HG03103 (cell line): ENCODE data around the gene VSTM4.
A peak's percentile ranks its signal among the peaks of the same experiment; 100 is the strongest.

ENCODE experiments used
- ATAC-seq: cut with Tn5 transposase; IDR thresholded peaks from one replicate; pipeline ENCODE4 v1.9.1; 2021; ENCODE audit warnings: low read depth; ENCODE audit not compliant: unreplicated experiment

The VSTM4 gene

DNA sequence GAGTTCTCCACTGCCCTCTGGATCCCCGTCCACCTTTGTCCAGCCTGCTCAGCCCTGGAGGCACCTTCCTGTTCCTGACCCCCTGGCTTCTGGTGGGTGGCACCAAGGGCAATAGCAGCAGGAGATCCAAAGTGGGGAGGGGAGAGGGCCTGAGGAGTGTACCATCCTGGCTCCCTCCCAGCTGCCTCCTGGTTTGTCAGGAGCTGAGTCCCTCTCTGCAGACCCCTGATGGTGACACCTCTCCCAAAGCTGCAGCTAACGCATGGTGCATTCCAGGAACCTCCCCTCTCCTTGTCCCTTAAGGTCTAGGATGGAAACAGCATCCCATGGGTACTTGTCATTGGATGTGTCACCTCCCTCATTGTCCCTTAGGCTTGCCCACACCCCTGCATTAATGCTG is 39.6 kb downstream of the VSTM4 start:
- ATAC-seq: no peak

DNA sequence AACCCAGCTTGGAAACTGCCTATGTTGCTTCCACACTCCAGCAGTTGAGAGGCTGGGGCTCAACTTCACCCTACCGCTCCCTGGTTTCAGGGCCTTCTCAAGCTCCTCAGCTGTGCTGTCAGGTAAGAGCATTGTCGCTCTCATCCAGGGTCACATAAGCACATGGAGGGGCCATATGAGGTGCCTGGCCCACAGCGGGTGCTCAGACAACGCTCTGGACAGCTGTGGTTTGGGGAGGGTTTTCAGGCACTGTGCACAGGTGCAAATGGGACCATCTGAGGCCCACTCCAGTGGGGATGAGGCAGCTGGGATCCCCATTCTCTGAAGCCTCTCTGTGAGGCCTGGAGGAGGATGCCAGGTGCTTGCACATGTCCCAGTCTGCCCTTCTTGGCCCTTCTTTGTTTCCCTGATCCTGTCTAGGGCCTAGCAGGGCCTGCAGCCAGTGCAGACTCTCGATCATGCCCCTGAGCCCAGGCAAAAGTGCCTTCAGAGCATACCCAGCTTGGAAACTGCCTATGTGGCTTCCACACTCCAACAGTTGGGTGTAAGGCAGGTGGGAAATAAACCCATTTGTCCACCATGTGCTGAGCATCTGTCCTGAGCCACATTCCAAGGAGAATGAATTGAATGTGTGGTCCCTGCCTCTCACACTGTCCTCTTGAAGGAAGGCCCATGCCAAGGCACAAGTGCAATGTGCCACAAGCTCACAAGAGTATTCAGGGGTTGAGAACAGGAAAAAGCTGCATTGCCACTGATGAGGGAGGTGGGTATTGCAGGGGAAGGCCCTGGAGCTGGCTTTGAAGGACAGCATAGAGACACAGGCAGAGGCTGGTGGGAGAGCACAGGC is 40.3 kb downstream of the VSTM4 start:
- ATAC-seq: no peak

DNA sequence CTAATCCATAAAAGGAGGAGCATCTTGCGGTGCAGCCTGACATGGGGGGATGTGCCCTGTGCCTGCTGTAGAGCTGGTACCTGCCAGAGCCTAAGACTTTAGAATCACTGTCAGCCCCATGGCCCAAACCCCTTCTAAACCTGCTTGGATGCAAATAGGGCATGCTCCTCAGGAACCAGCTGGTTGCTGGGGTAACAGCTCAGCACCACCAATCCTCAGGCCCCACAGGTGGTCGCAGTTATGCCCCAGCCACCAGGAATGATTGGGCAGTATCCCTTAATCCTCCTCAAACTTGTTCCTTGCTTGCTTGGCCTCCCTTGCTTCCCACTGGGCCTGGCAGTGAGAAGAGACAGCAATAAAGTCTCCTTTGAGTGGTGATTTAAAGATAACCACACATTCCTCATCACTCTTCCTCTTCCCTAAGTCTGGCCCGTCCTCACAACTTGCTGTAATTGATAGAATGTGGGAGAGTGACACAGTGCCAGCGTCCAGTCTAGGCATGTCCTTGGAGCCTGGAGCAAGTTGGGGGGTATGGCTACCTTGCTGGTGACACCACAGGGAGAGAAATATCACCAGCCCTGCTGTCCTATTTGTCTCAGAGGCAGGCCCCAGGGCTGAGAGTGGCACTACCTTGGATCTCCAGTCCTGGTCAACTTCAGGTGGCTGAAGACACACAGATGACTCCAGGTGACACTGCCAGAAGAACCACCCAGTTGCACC is 43.0 kb downstream of the VSTM4 start:
- no peak for ATAC-seq

DNA sequence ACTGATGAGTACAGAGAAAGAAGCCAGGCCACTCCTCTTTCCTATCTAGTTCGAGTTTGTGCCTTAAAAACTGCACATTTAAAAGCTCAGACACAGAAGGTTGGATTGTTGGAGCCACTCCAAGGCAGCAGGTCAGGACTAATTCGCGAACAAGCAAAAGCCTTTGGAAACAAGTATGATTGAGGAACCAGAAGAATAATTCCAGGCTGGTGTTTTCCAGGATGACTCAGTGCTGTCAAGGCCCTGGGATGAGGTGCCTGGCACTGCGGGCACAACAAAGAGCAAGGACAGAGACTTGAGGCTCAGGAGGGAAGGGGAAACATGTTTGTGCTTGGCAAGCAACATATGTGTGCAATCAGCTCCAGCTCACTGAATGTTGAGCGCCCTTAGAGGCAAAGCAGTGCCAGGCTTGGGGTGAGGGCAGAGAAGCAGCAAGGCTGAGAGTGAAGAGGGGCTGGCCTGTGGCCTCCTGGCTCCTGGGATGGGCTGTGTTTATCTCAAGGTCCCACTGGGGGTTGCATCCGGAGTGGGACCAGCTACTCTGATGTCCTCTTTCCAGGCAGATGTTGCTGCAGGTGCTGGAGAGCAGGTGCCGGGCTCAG is 44.1 kb downstream of the VSTM4 start:
- no peak for ATAC-seq

DNA sequence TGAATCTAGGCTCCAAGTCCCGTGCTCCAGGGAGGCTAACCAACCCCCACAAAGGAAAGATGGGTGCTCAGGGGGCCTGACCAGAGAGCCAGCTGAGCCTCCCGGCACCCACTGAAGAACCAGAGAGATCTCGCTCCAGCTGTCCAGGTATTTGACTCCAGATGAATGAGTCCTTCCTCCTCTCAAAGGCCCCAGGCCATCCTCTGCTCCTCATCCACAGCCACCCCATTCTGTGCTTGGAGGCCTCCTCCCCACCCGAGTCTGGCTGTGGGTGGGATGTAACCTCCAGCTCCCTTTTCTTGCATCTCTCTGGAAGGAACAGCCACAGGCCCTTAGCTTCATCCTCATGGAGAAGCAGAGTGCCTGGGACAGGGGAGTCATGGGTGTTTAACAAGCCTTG is 44.6 kb downstream of the VSTM4 start:
- ATAC-seq: no peak

DNA sequence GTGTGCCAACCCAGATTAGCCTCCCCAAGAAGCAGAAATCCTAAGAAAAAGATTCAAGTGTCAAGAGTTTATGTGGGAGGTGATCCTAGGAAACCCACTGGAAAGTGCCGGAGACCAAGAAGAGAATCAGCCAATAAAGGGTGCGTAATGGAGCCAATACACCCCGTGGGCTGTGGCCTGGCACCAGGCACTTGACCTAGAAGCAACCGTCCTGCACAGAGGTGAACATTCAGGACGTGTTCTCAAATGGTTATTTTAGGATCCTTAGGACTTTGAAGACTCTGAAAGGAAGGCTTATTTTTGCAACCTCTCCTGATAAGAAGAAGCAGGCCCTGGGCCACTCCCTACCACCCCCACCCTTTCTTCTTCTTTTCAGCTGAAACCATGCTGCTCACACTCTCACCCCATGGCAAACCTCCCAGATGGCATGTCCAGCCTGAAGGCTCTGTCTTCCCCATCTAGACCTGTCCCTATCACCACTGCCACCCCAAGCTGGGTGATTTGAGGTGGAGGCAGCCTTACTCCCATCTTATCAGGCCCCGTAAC is 46.6 kb downstream of the VSTM4 start:
- ATAC-seq: no peak

DNA sequence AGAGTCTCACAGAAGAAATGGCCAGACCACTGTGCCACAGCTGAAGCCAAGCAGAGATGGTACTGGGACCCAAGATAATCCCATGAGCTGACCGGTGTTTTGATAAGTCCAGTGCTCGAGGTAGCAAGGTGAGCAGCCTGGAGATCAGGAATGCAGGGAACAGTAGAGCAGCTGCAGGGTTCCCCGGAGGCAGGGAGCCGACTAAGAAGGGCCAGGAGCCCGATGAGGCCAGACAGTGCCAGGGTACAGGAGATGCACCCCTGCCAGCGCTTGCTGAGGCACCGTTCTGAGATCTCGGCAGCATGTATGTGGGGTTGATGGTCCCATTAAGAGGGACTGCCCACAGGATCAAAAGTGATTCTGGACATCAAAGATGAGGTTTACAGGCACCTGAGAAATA is 47.1 kb downstream of the VSTM4 start:
- no peak for ATAC-seq

DNA sequence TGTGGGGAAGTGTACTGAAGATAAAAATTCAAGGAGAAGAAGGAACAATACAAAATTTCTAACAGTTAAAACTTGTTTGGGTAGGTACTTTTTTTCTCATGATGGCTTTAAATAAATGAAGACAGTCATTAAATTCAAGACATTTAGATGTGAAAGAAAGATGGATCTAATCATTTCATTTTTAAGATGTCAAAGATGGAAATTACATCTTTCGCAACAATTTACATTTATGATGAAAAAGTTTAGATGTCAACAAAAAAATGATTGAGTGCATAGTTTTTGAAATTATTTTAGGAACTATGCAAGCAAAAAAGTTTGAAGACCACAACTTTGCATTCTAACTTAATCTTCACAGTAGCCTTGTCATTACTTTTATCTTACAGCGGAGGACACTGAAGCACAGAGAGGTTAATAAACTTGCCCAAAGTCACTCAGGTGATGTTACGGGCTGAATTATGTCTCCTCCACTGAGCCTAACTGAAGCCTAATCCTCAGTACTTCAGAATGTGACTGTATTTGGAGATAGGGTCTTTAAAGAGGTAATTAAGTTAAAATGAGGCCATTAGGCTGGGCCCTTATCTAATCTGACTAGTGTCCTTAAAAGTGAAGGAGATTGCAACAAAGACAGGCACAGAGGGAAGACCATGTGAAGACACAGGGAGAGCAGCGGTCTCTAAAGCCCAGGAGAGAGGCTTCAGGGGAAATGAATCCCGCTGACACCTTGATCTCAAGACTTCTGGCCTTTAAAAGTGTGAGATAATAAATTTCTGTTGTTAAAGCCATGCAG is 48.2 kb downstream of the VSTM4 start:
- ATAC-seq: no peak

DNA sequence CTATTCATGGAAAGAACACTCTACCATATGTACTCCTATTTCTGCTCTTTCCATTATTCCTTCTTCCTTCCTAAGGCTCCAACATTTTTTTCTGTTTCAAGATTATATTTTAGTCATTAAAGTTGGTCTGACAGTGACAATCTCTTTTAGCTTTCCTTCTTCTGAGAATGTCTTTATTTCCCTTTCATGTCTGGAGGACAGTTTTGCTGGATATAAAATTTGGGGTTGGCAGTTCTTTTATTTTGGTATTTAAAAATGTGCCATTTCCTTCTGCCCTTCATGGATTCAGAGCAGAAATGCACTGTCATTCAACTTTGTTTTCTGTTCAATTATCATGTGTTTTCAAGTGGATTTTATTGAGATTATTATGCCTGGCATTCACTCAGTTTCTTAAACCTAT is 53.1 kb downstream of the VSTM4 start:
- no peak for ATAC-seq

DNA sequence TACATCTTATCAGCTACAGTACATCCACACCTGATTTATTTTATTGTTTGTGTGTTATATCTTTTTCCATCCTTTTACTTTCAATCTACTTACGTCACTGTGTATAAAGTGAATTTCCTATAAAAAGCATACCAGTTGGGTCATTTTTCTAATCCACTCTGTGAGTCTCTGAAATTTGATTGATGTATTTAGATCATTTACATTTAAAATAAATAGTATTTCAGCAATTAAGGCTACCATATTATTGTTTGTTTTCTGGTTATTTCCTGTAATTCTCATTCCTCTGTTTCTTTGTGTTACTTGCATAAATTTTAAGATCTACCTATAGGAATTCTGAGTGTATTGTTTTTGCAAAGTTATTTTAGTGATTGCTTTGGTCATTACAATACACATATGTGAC is 53.7 kb downstream of the VSTM4 start:
- no peak for ATAC-seq

DNA sequence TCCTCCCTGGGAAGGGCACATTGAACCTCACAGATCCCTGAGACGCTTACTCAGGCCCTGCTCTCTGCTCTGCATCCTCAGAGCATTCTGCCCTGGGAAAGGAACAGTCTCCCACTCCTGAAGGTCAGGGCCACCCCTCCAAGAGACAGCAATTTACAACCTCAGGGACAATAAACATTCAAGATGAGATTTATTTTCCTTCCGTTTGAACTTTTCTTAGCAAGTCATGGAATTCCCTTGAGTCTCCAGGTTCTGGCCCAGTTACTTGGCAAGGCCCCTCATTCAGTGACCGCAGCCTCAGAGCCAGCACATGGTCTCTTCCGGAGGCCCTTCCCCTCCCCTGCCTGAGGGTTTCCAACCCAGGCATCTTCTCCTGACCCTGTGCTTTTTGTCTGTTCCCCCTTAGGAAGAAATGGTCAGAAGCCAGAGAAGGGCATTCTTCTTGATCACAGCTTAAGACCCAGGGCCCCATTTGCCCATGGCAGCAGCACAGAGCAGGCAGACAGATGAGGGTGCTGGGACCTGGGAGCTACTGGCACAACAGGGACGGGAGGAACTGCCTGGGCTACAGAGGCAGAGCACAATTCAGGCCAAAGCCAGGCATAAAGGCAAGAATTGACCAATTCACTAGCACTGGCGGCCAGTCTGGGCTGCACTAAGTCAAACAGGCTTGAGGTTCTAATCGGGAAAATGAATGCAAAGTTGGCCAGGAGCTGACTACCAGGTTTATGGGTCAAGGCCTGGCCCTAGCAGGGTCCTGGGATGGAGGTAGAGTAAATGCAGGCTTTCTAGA is 56.7 kb downstream of the VSTM4 start:
- no peak for ATAC-seq

DNA sequence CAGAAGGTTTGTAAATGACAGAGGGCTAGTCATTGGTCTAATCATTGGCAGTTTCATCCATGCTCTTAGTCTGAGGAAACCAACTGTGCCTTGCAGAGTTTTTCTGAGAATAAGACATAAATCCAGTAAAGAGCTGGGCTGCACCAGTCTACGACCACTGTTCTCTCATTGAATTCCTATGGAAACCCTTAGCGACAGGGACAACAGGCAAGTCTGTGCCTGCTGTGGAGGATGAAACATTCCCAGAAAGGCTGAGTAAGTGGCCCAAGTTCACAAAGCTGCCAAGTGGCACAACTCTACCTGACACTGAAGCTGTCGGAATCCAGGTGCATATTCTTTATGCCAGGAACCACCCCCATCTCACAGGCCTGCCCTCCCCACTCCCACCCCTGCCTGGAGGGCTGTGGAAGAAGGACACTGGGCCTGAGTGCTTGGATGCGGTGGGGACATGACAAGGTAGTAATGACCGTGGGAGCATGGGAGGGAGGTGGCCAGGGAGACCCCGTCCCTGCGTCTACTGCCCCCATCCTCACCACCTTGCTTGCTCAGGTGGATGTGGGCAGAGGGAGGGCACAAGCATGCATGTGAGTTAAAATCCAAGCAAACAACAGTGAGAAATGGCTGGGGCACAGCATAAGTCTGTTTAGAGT is 58.0 kb downstream of the VSTM4 start:
- ATAC-seq: no peak

DNA sequence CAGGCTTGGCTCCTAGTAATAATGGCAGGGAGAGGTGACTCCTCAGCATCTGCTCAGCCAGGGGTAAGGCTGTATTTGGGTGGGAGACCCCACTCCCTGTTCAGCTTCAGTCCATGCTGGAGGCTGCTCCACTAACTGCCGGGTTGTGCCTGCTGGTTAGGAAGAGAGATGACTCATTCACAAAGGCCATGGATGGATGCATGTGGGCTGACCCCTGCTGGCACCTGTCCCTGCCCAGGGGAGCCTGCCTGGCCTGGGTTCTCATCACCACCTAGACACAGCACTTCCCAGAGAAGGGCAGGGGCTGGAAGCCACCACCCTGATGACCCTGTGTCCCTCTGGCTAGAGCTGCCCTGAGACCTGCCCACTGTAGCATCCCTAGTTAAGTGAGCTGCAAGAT is 59.0 kb downstream of the VSTM4 start:
- no peak for ATAC-seq

DNA sequence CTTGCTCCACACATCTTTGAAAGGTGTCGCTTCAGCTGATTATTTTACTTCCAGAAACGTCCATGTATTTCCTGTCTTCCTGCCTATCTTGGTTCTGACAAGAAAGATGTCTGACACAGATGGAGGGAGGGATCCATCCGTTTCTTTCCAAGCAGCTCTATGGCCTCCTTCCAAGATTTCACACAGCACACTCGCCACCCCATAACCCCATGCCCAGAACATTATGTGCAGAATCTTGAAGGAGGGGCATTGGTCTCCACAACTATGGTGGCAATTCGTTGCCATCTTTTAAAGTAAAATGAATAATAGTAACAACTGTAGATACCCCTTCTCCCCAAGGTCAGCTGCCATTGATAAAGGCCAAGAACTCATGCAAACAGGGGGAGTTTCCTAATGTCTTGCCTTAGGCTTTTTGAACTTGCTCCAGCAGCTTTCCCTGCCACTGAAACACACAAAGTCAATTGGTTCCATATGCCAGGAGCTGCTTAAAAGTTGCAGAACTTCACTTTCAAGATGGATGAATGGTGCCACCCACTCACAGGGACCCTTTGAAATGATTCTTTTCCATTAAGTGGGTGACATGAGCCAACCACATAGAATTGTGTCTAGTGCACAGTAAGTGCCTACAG is 60.0 kb downstream of the VSTM4 start:
- no peak for ATAC-seq

DNA sequence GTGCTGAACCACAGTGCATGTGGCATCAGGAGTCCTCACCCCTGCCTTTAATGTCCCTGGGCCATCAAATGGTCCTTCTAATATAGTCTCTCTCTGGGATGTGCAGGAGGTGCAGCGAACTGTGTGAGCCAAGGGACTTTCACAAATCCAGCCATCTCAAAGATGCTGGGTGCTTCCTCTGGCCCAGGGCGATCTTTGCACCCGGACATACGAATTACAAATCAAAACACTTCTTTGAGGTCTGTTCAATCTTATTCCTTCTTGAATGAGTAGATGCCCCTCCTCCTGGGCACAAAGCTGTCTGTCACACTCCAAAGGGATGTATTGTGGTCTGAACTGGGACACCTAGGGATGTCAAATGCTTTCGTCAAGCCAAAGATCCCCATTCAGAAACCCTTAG is 60.6 kb downstream of the VSTM4 start:
- no peak for ATAC-seq

DNA sequence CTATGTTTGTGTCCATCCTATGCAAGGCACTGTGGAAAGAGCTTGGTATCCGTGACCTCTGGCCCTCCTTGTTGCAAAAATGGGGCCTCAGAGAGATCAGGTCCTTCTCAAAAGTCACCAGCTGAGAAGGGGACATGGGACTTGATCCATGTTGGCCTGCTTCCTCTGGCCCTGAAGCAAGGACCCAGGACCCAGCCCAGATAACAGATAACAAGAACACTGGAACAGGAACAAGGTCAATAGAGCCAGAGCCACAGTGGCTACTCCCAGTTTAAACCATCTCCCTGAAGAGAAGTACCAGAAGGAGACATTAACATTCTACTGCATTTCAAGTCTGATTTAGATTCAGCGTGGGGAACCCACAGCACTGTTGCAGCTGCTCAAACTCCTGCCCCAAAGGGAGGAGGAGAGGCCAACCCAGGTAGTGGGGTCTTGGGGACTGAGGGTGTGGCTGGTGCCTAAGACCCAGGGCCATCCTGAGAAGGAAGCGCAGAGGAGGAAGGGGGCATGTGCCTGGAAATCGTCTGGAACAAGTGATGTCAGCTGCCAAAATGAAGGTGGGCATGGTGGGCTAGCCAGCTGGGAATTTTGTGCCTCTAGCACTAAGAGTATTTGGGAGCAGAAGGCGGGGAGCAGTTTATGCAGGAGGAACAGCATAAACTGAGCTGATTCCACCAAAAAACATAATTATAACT is 61.2 kb downstream of the VSTM4 start:
- no peak for ATAC-seq

DNA sequence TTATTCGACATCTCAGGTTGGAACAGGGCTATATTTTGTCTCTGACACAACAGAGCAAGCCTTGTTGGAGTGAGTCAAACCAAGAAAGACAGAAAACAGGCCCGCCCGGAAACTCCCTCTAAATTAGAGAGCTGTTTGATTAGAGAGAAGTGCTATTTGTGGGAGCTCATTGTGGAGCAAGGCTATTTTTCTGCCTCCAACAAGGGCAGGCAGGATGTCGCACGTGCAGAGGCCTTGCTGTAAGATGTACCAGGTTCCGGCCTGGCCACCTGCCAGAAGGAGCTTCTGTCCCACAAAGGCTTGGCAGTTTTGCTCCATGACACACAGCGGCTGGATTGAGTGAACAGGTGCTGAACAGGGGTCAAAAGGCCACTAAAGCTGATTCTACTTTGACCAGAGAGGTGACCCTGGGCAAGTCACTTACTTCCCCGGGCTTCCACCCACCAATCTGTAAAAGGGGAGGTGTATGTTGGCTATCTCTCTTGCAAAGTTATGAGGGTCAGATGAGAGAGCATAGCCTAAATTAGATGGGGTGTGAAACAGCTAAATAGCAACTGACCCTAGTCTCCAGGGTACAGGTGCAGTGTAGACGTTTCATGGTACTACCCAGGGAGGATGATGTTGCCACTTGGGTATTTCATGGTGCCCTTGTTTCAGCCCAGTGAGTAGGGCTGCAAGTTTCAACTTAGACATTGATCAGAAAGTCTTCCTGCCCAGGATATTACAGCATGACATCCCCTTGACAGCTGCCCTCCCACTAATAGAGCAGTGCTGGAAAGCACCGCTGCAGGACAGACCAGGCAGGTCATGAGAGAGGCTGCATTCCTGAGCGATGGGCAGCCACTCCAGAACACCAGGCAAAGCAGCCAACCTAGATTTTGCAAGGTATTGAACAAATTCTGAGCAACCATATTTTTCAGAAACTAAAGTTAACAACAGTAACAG is 62.0 kb downstream of the VSTM4 start:
- peak; percentile 47 for ATAC-seq
